Panc1 (cell line): ENCODE measurements around the gene CMIP. TPM values are rescaled to one million over a fixed set of nuclear protein-coding genes. Genes with fewer than 3 reads are reported as not detected.

Source experiments
- ATAC-seq: fragments of 200-7000 bp; cut with Tn5 transposase; 2 replicates; pipeline ENCODE4 v1.9.1; 2020; ENCODE audit warnings: mild to moderate bottlenecking, moderate library complexity
- BruUV-seq: library from RNA; stranded (reverse); fragments of 400-500 nt; replicated peaks from 2 replicates; lab custom pipeline; 2021; lab: Mats Ljungman, UMichigan
- CTCF ChIA-PET: fragments of 300-600 bp; sonication (Branson Sonifier 250); formaldehyde crosslinking; loops from one replicate; lab custom pipeline; 2022; ENCODE audit warnings: antibody characterized with exemption; lab: Charles Lee
- POLR2A ChIA-PET: fragments of 300-600 bp; sonication (Branson Sonifier 250); formaldehyde crosslinking; loops from one replicate; lab custom pipeline; 2022; ENCODE audit warnings: antibody characterized with exemption; lab: Charles Lee
- DNase-seq: peaks from one replicate; pipeline ENCODE4 v3.0.0-alpha.2; 2010; ENCODE audit warnings: low read depth, low spot score
- H3K27ac ChIP-seq: 2 replicates; pipeline ENCODE4 v1.5.1; 2011; ENCODE audit warnings: mild to moderate bottlenecking, low read length, inconsistent platforms
- H3K27me3 ChIP-seq: fragments of 200-500 bp; sonication (Bioruptor generic); 2 replicates; pipeline ENCODE4 v1.6.0; 2014; ENCODE audit warnings: low read length, inconsistent platforms; ENCODE audit not compliant: control insufficient read depth, insufficient read depth
- H3K36me3 ChIP-seq: fragments of 200-500 bp; sonication (Bioruptor generic); 2 replicates; pipeline ENCODE4 v1.5.1; 2014; ENCODE audit warnings: inconsistent platforms, mild to moderate bottlenecking, low read length, moderate library complexity; ENCODE audit not compliant: control insufficient read depth, insufficient read depth
- H3K4me1 ChIP-seq: 2 replicates; pipeline ENCODE4 v1.5.1; 2011; ENCODE audit warnings: inconsistent platforms, mild to moderate bottlenecking, low read length, moderate library complexity; ENCODE audit not compliant: control insufficient read depth, insufficient read depth
- H3K4me3 ChIP-seq, 2 experiments: 2 replicates each; pipeline ENCODE4 v1.5.1; 2011 to 2012; ENCODE audit warnings: low read depth in 2 of 2, low read length in 2 of 2, mild to moderate bottlenecking in 2 of 2, inconsistent platforms in 1 of 2, moderate library complexity in 1 of 2
- H3K9me3 ChIP-seq: fragments of 200-500 bp; sonication (Bioruptor generic); 2 replicates; pipeline ENCODE4 v1.5.1; 2014; ENCODE audit warnings: low read depth, mild to moderate bottlenecking, inconsistent platforms, low read length, moderate library complexity; ENCODE audit not compliant: control insufficient read depth, insufficient read depth
- CTCF ChIP-seq: fragments of 450-650 bp; IDR thresholded peaks from 2 replicates; pipeline ENCODE4 v1.5.1; 2017; ENCODE audit warnings: mild to moderate bottlenecking
- POLR2AphosphoS5 ChIP-seq: IDR thresholded peaks from 2 replicates; pipeline ENCODE4 v1.6.1; 2012; ENCODE audit warnings: mild to moderate bottlenecking, low read depth, low read length, moderate library complexity
- SIN3A ChIP-seq: IDR thresholded peaks from 2 replicates; pipeline ENCODE4 v1.6.1; 2012; ENCODE audit warnings: low read depth, mild to moderate bottlenecking, low read length, moderate library complexity, borderline replicate concordance; ENCODE audit not compliant: insufficient read depth
- TCF7L2 ChIP-seq: IDR thresholded peaks from 2 replicates; pipeline ENCODE4 v1.6.1; 2011; ENCODE audit warnings: mild to moderate bottlenecking, low read depth, low read length, inconsistent platforms
- in situ Hi-C: cut with HindIII; loops from 2 replicates; pipeline ENCODE4 v1.10.0; 2016; ENCODE audit warnings: low sequenced_read_pairs, low pct_unique_long_range_greater_than_20kb
- intact Hi-C: fragments of 100-400 bp; cut with micrococcal nuclease; formaldehyde crosslinking; loops from one replicate; pipeline ENCODE4 v1.10.0; 2022; ENCODE audit not compliant: unreplicated experiment
- total RNA-seq: library from RNA; stranded (reverse); gene quantifications from one replicate; pipeline ENCODE4 v1.2.1, GENCODE V29; 2021; ENCODE audit not compliant: unreplicated experiment
- TF ChIP-seq, protein P1 (sequence below), 2 experiments: IDR thresholded peaks; 2 replicates each; pipeline ENCODE4 v1.6.1; 2011 to 2012; ENCODE audit warnings: low read depth in 2 of 2, control low read depth in 1 of 2, low read length in 1 of 2, mild to moderate bottlenecking in 1 of 2, moderate library complexity in 1 of 2; ENCODE audit not compliant: insufficient read depth in 1 of 2

Gene CMIP
- total RNA-seq, 1 experiment from 2014 or later = 49.7 TPM

- no peak for TF ChIP-seq TCF7L2
- TF ChIP-seq, protein P1, sequence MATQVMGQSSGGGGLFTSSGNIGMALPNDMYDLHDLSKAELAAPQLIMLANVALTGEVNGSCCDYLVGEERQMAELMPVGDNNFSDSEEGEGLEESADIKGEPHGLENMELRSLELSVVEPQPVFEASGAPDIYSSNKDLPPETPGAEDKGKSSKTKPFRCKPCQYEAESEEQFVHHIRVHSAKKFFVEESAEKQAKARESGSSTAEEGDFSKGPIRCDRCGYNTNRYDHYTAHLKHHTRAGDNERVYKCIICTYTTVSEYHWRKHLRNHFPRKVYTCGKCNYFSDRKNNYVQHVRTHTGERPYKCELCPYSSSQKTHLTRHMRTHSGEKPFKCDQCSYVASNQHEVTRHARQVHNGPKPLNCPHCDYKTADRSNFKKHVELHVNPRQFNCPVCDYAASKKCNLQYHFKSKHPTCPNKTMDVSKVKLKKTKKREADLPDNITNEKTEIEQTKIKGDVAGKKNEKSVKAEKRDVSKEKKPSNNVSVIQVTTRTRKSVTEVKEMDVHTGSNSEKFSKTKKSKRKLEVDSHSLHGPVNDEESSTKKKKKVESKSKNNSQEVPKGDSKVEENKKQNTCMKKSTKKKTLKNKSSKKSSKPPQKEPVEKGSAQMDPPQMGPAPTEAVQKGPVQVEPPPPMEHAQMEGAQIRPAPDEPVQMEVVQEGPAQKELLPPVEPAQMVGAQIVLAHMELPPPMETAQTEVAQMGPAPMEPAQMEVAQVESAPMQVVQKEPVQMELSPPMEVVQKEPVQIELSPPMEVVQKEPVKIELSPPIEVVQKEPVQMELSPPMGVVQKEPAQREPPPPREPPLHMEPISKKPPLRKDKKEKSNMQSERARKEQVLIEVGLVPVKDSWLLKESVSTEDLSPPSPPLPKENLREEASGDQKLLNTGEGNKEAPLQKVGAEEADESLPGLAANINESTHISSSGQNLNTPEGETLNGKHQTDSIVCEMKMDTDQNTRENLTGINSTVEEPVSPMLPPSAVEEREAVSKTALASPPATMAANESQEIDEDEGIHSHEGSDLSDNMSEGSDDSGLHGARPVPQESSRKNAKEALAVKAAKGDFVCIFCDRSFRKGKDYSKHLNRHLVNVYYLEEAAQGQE (IDR thresholded peaks at IDR 0.05; ENCODE audit: insufficient read depth in 1 of 2, low read depth in 2 of 2, low read length in 1 of 2) = no peak
- TF ChIP-seq POLR2AphosphoS5 = no peak
- no peak for TF ChIP-seq SIN3A
- Histone ChIP-seq H3K27me3 (no peaks in the 10 kb centered on the region), H3K9me3 (no peaks in the 10 kb centered on the region), H3K4me1 (no peaks in the 10 kb centered on the region; the same call in 1 of the 2 replicates), H3K27ac (no peak overlapping the region), H3K4me3 (no peak overlapping the region), H3K36me3 (peaks cover 4% of the 10 kb centered on the region; the same call in 1 of the 2 replicates)
- in situ Hi-C loops = no loop called here
- ChIA-PET POLR2A (no interaction called here), CTCF (no interaction called here)
- no TSS peak for BruUV-seq
- DNase-seq = no peak
- intact Hi-C loops = no loop called here
- ATAC-seq = no peak
Measured at GRCh38 chr16:81442220-81442915, 2.2 kb upstream of the CMIP start.

GRCh38 chr16:81442916-81443687, 1.5 kb upstream of the CMIP start:
- Histone ChIP-seq H3K27me3 (no peaks in the 10 kb centered on the region), H3K9me3 (no peaks in the 10 kb centered on the region), H3K36me3 (peaks cover 4% of the 10 kb centered on the region; the same call in 1 of the 2 replicates), H3K27ac (no peak overlapping the region), H3K4me3 (no peak overlapping the region), H3K4me1 (peaks cover 3% of the 10 kb centered on the region)
- DNase-seq (no peak), ATAC-seq (no peak)
- POLR2A ChIA-PET = interaction anchor here (0.7 kb wide), 1 partner anchor 449 kb away, joined by 12 read pairs; no protein-coding TSS in a partner anchor
- in situ Hi-C loops (no loop called here), intact Hi-C loops (no loop called here)
- CTCF ChIA-PET = no interaction called here
- TF ChIP-seq SIN3A (no peak), POLR2AphosphoS5 (no peak), CTCF (no peak), TCF7L2 (no peak)
- TF ChIP-seq, protein P1 (IDR thresholded peaks at IDR 0.05; ENCODE audit: insufficient read depth in 1 of 2, low read depth in 2 of 2, low read length in 1 of 2) = no peak
- no TSS peak for BruUV-seq
